HepG2 (cell line): ENCODE data around the gene EMC9. TPM values are rescaled to one million over a fixed set of nuclear protein-coding genes. Genes with fewer than 3 reads are reported as not detected.

Experiments used
- ATF3 ChIP-seq: sonication (generic); formaldehyde crosslinking; IDR thresholded peaks from 2 replicates; pipeline ENCODE4 v1.4.0; 2020; ENCODE audit warnings: missing genetic modification reagents
- ATF7-NPFF ChIP-seq: sonication (generic); formaldehyde crosslinking; IDR thresholded peaks from 2 replicates; pipeline ENCODE4 v1.8.1; 2023; ENCODE audit warnings: mild to moderate bottlenecking, low read depth, missing genetic modification reagents, moderate library complexity
- BORCS8-MEF2B ChIP-seq: sonication (generic); formaldehyde crosslinking; IDR thresholded peaks from 2 replicates; pipeline ENCODE4 v1.8.0; 2022; ENCODE audit warnings: mild to moderate bottlenecking, missing genetic modification reagents
- CREM ChIP-seq, 2 experiments: sonication (generic) in 1 of 2; formaldehyde crosslinking in 1 of 2; IDR thresholded peaks; 2 replicates each; pipeline versions ENCODE4 v1.4.0 to v1.6.1; 2016 to 2020; ENCODE audit warnings: antibody characterized with exemption in 1 of 2, mild to moderate bottlenecking in 1 of 2, missing genetic modification reagents in 1 of 2
- FOSL2 ChIP-seq: sonication (generic); formaldehyde crosslinking; IDR thresholded peaks from 2 replicates; pipeline ENCODE4 v1.4.0; 2020; ENCODE audit warnings: missing genetic modification reagents
- HOXA7 ChIP-seq: sonication (generic); formaldehyde crosslinking; IDR thresholded peaks from 2 replicates; pipeline ENCODE4 v1.8.1; 2022; ENCODE audit warnings: mild to moderate bottlenecking, missing genetic modification reagents, moderate library complexity
- IRX3 ChIP-seq: sonication (generic); formaldehyde crosslinking; IDR thresholded peaks from 2 replicates; pipeline ENCODE4 v1.8.1; 2023; ENCODE audit warnings: mild to moderate bottlenecking, low read depth, missing genetic modification reagents, borderline replicate concordance
- MYC ChIP-seq: sonication (generic); formaldehyde crosslinking; IDR thresholded peaks from 2 replicates; pipeline ENCODE4 v1.9.0; 2021; ENCODE audit warnings: missing genetic modification reagents, borderline replicate concordance
- NR2F1 ChIP-seq, 2 experiments: fragments of 450-650 bp in 1 of 2; formaldehyde crosslinking in 1 of 2; IDR thresholded peaks; 2 replicates each; pipeline versions ENCODE4 v1.5.0 to v1.6.1; 2016 to 2020; ENCODE audit warnings: mild to moderate bottlenecking in 1 of 2, missing compliant biosample characterization in 1 of 2, missing genetic modification reagents in 1 of 2, moderate library complexity in 1 of 2
- PAX8 ChIP-seq: sonication (generic); formaldehyde crosslinking; IDR thresholded peaks from 2 replicates; pipeline ENCODE4 v1.8.0; 2022; ENCODE audit warnings: mild to moderate bottlenecking, missing genetic modification reagents, borderline replicate concordance
- PHB2 ChIP-seq: fragments of 450-650 bp; IDR thresholded peaks from 2 replicates; pipeline ENCODE4 v1.6.1; 2018; ENCODE audit not compliant: partially characterized antibody
- RFX5 ChIP-seq: IDR thresholded peaks from 2 replicates; pipeline ENCODE4 v1.6.1; 2011; ENCODE audit warnings: low read depth, low read length, improper control_type of control experiment
- RNF2 ChIP-seq: fragments of 450-650 bp; conservative IDR thresholded peaks from 2 replicates; pipeline ENCODE4 v1.6.1; 2016; ENCODE audit warnings: low read depth
- SKI ChIP-seq: fragments of 450-650 bp; IDR thresholded peaks from one replicate; pipeline ENCODE4 v1.6.1; 2018; ENCODE audit warnings: mild to moderate bottlenecking; ENCODE audit not compliant: partially characterized antibody
- ZMYM4 ChIP-seq: sonication (generic); formaldehyde crosslinking; IDR thresholded peaks from 2 replicates; pipeline ENCODE4 v1.8.1; 2023; ENCODE audit warnings: mild to moderate bottlenecking, missing genetic modification reagents
- ZNF235 ChIP-seq: sonication (generic); formaldehyde crosslinking; IDR thresholded peaks from 2 replicates; pipeline ENCODE4 v1.8.1; 2023; ENCODE audit warnings: mild to moderate bottlenecking, missing genetic modification reagents, borderline replicate concordance
- ZNF280D ChIP-seq: sonication (generic); formaldehyde crosslinking; IDR thresholded peaks from 2 replicates; pipeline ENCODE4 v1.5.1; 2020; ENCODE audit warnings: mild to moderate bottlenecking, missing genetic modification reagents
- ZNF30 ChIP-seq: sonication (generic); formaldehyde crosslinking; IDR thresholded peaks from 2 replicates; pipeline ENCODE4 v1.5.0; 2020; ENCODE audit warnings: mild to moderate bottlenecking, missing genetic modification reagents
- ZNF580 ChIP-seq: IDR thresholded peaks from 2 replicates; pipeline ENCODE4 v1.6.1; 2016; ENCODE audit warnings: low read depth, borderline replicate concordance
- ZNF720 ChIP-seq: sonication (generic); formaldehyde crosslinking; IDR thresholded peaks from 2 replicates; pipeline ENCODE4 v1.4.0; 2020; ENCODE audit warnings: missing genetic modification reagents
- ZNF891 ChIP-seq: sonication (generic); formaldehyde crosslinking; IDR thresholded peaks from 2 replicates; pipeline ENCODE4 v1.5.0; 2020; ENCODE audit warnings: mild to moderate bottlenecking, missing genetic modification reagents
- polyA plus RNA-seq, 8 experiments: library from polyadenylated mRNA; depleted of rRNA in 3 of 8; stranded (reverse) in 7 of 8; unstranded in 1 of 8; fragments of >200 nt; fragmentation: Illumina TruSeq in 4 of 8; extraction: Trizol in 4 of 8; gene quantifications; 2 replicates each; pipeline versions ENCODE4 v1.2.1 to v1.2.3, GENCODE V29; 2011 to 2016; ENCODE audit warnings: low read depth in 4 of 8, missing spikeins in 1 of 8, mixed read lengths in 1 of 8; ENCODE audit not compliant: insufficient read depth in 1 of 8
- total RNA-seq, 5 experiments: library from RNA; depleted of rRNA; stranded (reverse); fragments of >200 nt; fragmentation: Illumina TruSeq; extraction: Trizol; gene quantifications; 2 replicates each; pipeline ENCODE4 v1.2.3, GENCODE V29; 2016; ENCODE audit warnings: low read depth in 1 of 5
- TF ChIP-seq, protein P1 (sequence below): sonication (generic); formaldehyde crosslinking; IDR thresholded peaks from 2 replicates; pipeline ENCODE4 v1.4.0; 2020; ENCODE audit warnings: missing genetic modification reagents, mild to moderate bottlenecking, borderline replicate concordance
- TF ChIP-seq, protein P2 (sequence below): IDR thresholded peaks from 2 replicates; pipeline ENCODE4 v1.6.1; 2018; ENCODE audit warnings: missing genetic modification reagents

Gene EMC9
- total and polyA plus RNA-seq, 2 of the 13 experiments (the other 11 are each of a cell fraction or from before 2014, with no cell fraction given), result 60.5 to 78.7 TPM

DNA sequence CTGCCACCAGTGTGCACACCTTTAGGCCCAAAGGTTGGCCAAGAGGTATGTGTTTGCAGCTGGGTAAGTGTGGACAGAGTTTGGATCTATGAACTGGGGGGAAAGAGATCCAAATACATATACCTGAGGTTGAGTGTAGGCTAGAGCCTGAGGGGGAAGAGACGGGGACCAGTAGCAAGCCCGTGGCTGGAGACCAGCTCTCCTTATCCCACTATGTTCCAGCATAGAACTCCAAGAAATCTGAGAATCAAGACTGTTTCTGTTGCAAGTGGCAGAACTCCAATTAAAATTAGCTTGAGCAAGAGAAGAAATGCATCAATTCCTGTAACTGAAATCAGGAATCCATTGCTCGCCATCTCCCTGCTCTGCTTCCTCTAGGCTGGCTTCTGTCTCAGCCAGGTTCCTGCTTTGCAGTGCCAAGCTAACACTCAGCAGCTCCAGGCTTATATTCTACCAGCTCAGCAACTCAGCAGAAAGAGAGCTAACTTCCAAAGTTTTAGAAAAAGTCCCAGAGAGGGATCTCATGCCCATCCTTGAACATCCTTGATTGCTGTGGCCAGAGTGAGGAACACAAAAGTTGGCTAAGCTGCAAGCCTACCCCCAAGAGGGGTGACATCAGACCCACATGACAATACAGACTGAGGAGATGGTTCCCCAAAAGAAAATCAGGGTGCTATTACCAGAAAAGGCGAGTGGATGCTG lies 48.7 kb downstream of the EMC9 start (continued):
- no peak for TF ChIP-seq ZNF235
- TF ChIP-seq RNF2, result no peak
- no peak for TF ChIP-seq NR2F1 (CRISPR knock-in tag; IDR thresholded peaks at IDR 0.05)
- TF ChIP-seq ATF7-NPFF (CRISPR knock-in tag), result 0 out of 2 replicates have a peak, but pooled peaks have one; percentile 38
- TF ChIP-seq, protein P1, sequence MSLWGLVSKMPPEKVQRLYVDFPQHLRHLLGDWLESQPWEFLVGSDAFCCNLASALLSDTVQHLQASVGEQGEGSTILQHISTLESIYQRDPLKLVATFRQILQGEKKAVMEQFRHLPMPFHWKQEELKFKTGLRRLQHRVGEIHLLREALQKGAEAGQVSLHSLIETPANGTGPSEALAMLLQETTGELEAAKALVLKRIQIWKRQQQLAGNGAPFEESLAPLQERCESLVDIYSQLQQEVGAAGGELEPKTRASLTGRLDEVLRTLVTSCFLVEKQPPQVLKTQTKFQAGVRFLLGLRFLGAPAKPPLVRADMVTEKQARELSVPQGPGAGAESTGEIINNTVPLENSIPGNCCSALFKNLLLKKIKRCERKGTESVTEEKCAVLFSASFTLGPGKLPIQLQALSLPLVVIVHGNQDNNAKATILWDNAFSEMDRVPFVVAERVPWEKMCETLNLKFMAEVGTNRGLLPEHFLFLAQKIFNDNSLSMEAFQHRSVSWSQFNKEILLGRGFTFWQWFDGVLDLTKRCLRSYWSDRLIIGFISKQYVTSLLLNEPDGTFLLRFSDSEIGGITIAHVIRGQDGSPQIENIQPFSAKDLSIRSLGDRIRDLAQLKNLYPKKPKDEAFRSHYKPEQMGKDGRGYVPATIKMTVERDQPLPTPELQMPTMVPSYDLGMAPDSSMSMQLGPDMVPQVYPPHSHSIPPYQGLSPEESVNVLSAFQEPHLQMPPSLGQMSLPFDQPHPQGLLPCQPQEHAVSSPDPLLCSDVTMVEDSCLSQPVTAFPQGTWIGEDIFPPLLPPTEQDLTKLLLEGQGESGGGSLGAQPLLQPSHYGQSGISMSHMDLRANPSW, result no peak
- TF ChIP-seq RFX5, result no peak
- no peak for TF ChIP-seq ZMYM4 (CRISPR knock-in tag)
- TF ChIP-seq ATF3 (CRISPR knock-in tag), result no peak
- TF ChIP-seq PAX8 (CRISPR knock-in tag), result 0 out of 2 replicates have a peak, but pooled peaks have one; percentile 60
- no peak for TF ChIP-seq FOSL2
- TF ChIP-seq ZNF891, result no peak
- TF ChIP-seq PHB2, result no peak
- no peak for TF ChIP-seq MYC
- TF ChIP-seq BORCS8-MEF2B (CRISPR knock-in tag), result no peak
- TF ChIP-seq ZNF720, result no peak
- TF ChIP-seq ZNF30 (CRISPR knock-in tag), result no peak
- TF ChIP-seq ZNF280D, result 0 out of 2 replicates have a peak, but pooled peaks have one; percentile 38
- TF ChIP-seq CREM (IDR thresholded peaks at IDR 0.05), result no peak
- no peak for TF ChIP-seq CREM (CRISPR knock-in tag; IDR thresholded peaks at IDR 0.05)
- TF ChIP-seq ZNF580, result no peak
- TF ChIP-seq HOXA7 (CRISPR knock-in tag), result no peak
- TF ChIP-seq IRX3 (CRISPR knock-in tag), result 0 out of 2 replicates have a peak, but pooled peaks have one; percentile 64
- no peak for TF ChIP-seq SKI
- TF ChIP-seq, protein P2, sequence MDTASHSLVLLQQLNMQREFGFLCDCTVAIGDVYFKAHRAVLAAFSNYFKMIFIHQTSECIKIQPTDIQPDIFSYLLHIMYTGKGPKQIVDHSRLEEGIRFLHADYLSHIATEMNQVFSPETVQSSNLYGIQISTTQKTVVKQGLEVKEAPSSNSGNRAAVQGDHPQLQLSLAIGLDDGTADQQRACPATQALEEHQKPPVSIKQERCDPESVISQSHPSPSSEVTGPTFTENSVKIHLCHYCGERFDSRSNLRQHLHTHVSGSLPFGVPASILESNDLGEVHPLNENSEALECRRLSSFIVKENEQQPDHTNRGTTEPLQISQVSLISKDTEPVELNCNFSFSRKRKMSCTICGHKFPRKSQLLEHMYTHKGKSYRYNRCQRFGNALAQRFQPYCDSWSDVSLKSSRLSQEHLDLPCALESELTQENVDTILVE (CRISPR knock-in tag), result no peak
